GM19238 (cell line): ENCODE measurements around the gene SLC6A18.

Experiments
- DNase-seq: peaks from one replicate; pipeline ENCODE4 v3.0.0; 2011; ENCODE audit warnings: low spot score; ENCODE audit not compliant: insufficient read length

The SLC6A18 gene

GRCh38 chr5:1186351-1187233 lies 38.6 kb upstream of the SLC6A18 start:
- no peak for DNase-seq

- no peak for DNase-seq
Observed at GRCh38 chr5:1187234-1187949, 37.8 kb upstream of the SLC6A18 start.

GRCh38 chr5:1187950-1188334 lies 37.2 kb upstream of the SLC6A18 start:
- DNase-seq = no peak

- DNase-seq = no peak
Observed at GRCh38 chr5:1188464-1188863, 36.7 kb upstream of the SLC6A18 start.

- no peak for DNase-seq
Observed at GRCh38 chr5:1189269-1189668, 35.9 kb upstream of the SLC6A18 start.

- DNase-seq = no peak
Observed at GRCh38 chr5:1190278-1190677, 34.9 kb upstream of the SLC6A18 start.

- DNase-seq = no peak
Observed at GRCh38 chr5:1190837-1191239, 34.3 kb upstream of the SLC6A18 start.

GRCh38 chr5:1192971-1193590 lies 32.1 kb upstream of the SLC6A18 start:
- DNase-seq = no peak

GRCh38 chr5:1193591-1193985 lies 31.6 kb upstream of the SLC6A18 start:
- DNase-seq = no peak

GRCh38 chr5:1194378-1194777 lies 30.8 kb upstream of the SLC6A18 start:
- no peak for DNase-seq

GRCh38 chr5:1195439-1195838 lies 29.7 kb upstream of the SLC6A18 start:
- DNase-seq = no peak

GRCh38 chr5:1195916-1196315 lies 29.3 kb upstream of the SLC6A18 start:
- no peak for DNase-seq

GRCh38 chr5:1196562-1196961 lies 28.6 kb upstream of the SLC6A18 start:
- no peak for DNase-seq

- DNase-seq = no peak
Observed at GRCh38 chr5:1197876-1198666, 27.1 kb upstream of the SLC6A18 start.

- no peak for DNase-seq
Observed at GRCh38 chr5:1199340-1199648, 25.9 kb upstream of the SLC6A18 start.

- no peak for DNase-seq
Observed at GRCh38 chr5:1199649-1200494, 25.3 kb upstream of the SLC6A18 start.

GRCh38 chr5:1200495-1201326 lies 24.5 kb upstream of the SLC6A18 start:
- no peak for DNase-seq

GRCh38 chr5:1201327-1202025 lies 23.7 kb upstream of the SLC6A18 start, which contains the start of gene SLC6A19:
SLC6A19 (plus strand) TSS chr5:1201595; CDS start chr5:1201651, 56 bp downstream.
- no peak for DNase-seq
